ENCODE measurements around the gene ALPK1. TPM values are rescaled to one million over a fixed set of nuclear protein-coding genes. Genes with fewer than 3 reads are reported as not detected.

The ALPK1 gene
- polyA plus RNA-seq (2013, experiment 1 of 2): 3.2 TPM
- polyA plus RNA-seq (2013, experiment 2 of 2): 3.1 TPM

DNA sequence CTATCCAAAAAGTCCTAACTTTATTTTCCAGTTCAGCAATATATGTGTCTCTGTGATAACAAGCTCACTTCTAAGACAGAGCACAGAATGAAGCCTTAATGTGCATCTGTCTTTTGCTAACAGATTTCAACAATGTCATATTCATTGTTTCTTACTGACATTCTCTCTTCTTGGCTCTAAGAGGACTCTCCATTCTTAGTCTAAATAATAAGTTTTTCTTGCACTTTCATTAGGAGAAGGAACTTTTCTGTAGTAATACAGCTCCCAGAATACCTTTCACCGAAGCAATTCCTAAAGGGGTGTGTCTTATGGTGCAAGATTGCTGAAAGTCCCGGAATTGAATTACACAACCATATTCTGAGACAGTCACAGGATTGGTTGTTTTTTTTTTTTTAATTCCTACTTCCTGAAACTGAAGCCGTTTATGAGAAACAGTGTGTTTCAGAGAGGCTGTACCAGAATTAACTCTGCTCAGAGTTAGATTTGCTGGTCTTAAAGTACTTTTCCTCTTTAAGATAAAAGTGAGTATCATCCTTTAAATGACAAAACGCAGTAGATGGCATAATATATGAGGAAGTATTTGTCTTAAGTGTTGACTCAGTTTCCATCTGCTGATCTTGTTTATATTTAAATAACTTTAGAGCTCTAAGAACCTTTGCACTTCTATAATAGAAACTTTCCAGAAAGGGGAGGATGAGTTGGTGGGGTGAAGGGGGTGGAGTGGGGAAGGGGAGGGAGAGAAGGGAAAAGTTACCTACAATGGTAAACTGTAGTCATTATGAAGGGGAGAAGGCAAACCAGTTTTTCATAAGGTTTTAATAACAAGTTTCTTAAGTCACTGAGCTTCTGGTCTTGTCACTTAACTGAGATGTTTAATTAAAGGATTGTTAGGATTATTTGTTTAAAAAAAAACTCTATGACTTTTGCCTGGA is at the start of gene ALPK1:
TSS of gene ALPK1 (plus strand) at position 421 of the 932 bp plus-strand sequence.
- no peak within 1 kb of the TSS for H3K4ac ChIP-seq (ENCODE audit: low read depth in 1 of 2, low read length in 2 of 2)
- 26% methylated on average over 2 of the region's 4 CpGs for WGBS
- DNase-seq: peak; percentile 92

DNA sequence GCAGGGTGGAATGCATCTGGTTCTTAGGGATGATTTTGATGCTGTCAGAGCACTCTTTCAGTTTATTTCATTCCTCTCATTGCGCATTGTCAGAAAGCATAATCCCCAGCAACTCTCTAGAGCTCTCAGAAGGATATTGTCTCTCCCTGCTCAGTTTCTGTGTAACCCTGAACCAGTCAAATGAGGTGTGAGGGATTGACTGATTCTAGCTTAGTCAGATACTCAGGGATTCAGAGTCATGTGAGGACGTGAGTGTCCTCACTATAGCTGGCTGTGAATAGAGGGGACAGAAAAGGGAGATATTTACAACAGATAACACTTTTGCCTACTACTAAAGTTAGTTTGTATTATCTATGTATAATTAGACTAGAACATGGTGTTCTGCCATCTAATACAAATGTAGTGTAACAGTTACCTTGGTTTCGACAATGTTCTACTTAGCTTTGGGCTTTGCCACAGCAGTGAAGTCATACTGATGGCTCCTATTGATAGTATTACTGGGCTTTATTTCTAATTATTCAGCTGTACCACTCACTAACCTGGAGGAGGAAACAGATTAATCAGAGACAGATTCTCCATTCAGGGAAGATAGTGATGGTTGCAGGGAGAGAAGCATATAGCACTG is 46.0 kb upstream of the ALPK1 start:
- Histone ChIP-seq H3K4ac (ENCODE audit: low read depth in 1 of 2, low read length in 2 of 2) (no peak overlapping the region), H2BK120ac (ENCODE audit: low read depth, low read length) (no peak overlapping the region), H2BK15ac (ENCODE audit: low read depth, poor library complexity, severe bottlenecking) (no peak overlapping the region), H4K8ac (ENCODE audit: low read length) (no peak overlapping the region), H3K9ac (ENCODE audit: low read length) (peak overlapping the region; percentile 19), H3K27me3 (ENCODE audit: control insufficient read depth in 1 of 2, insufficient read depth in 1 of 2, low read length in 2 of 2) (no peaks in the 10 kb centered on the region), H2BK5ac (ENCODE audit: low read depth, low read length, poor library complexity, severe bottlenecking) (no peak overlapping the region), H3K9me3 (ENCODE audit: control insufficient read depth, low read length) (no peaks in the 10 kb centered on the region), H2BK12ac (ENCODE audit: low read length in 2 of 2) (no peak overlapping the region), H3K36me3 (ENCODE audit: control insufficient read depth in 1 of 2, insufficient read depth in 2 of 2, low read depth in 1 of 2, low read length in 2 of 2) (peaks cover 0 to 7% of the 10 kb centered on the region in 2 experiments), H3K18ac (ENCODE audit: low read depth in 1 of 2, low read length in 2 of 2) (no peak overlapping the region), H3K4me1 (ENCODE audit: control insufficient read depth, insufficient read depth, low read depth, low read length) (peaks cover 1% of the 10 kb centered on the region), H2AK5ac (ENCODE audit: low read length, severe bottlenecking) (no peak overlapping the region), H3K4me3 (ENCODE audit: insufficient read depth in 1 of 2, low read depth in 1 of 2, low read length in 2 of 2) (no peak overlapping the region), H3K79me1 (replicated peaks; ENCODE audit: low read length, poor library complexity, severe bottlenecking) (peaks cover 12% of the 10 kb centered on the region), H3K14ac (ENCODE audit: low read length in 2 of 2) (no peak overlapping the region), H3K4me2 (ENCODE audit: low read length, poor library complexity, severe bottlenecking) (no peak overlapping the region), H3K23ac (ENCODE audit: low read length in 2 of 2) (no peak overlapping the region), H4K91ac (ENCODE audit: low read length) (no peak overlapping the region), H3K27ac (ENCODE audit: low read length, poor library complexity, severe bottlenecking) (no peak overlapping the region), H2AFZ (ENCODE audit: low read depth, low read length) (no peak overlapping the region)
- no peak for DNase-seq
- no CpG with 5 or more reads among the region's 3 CpGs for WGBS

More for the DNA sequence above, at the start of gene ALPK1:
- Histone ChIP-seq H2AFZ (ENCODE audit: low read depth, low read length) (no peak within 1 kb of the TSS), H3K36me3 (ENCODE audit: control insufficient read depth in 1 of 2, insufficient read depth in 2 of 2, low read depth in 1 of 2, low read length in 2 of 2) (peaks cover 0 to 6% of the 10 kb centered on the region in 2 experiments), H4K91ac (ENCODE audit: low read length) (no peak within 1 kb of the TSS), H4K8ac (ENCODE audit: low read length) (no peak within 1 kb of the TSS), H3K23ac (ENCODE audit: low read length in 2 of 2) (no peak within 1 kb of the TSS), H2BK15ac (ENCODE audit: low read depth, poor library complexity, severe bottlenecking) (no peak within 1 kb of the TSS), H3K14ac (ENCODE audit: low read length in 2 of 2) (no peak within 1 kb of the TSS), H2AK5ac (ENCODE audit: low read length, severe bottlenecking) (no peak within 1 kb of the TSS), H3K4me1 (ENCODE audit: control insufficient read depth, insufficient read depth, low read depth, low read length) (no peaks in the 10 kb centered on the region), H3K4me3 (ENCODE audit: insufficient read depth in 1 of 2, low read depth in 1 of 2, low read length in 2 of 2) (peak within 1 kb of the TSS in 1 of 2 experiments; percentile 86), H3K18ac (ENCODE audit: low read depth in 1 of 2, low read length in 2 of 2) (no peak within 1 kb of the TSS), H3K27me3 (ENCODE audit: control insufficient read depth in 1 of 2, insufficient read depth in 1 of 2, low read length in 2 of 2) (no peaks in the 10 kb centered on the region), H3K9me3 (ENCODE audit: control insufficient read depth, low read length) (no peaks in the 10 kb centered on the region), H3K4me2 (ENCODE audit: low read length, poor library complexity, severe bottlenecking) (peak within 1 kb of the TSS; percentile 61), H2BK12ac (ENCODE audit: low read length in 2 of 2) (no peak within 1 kb of the TSS), H2BK120ac (ENCODE audit: low read depth, low read length) (no peak within 1 kb of the TSS), H3K79me1 (replicated peaks; ENCODE audit: low read length, poor library complexity, severe bottlenecking) (no peaks in the 10 kb centered on the region), H3K9ac (ENCODE audit: low read length) (peak within 1 kb of the TSS; percentile 92), H3K27ac (ENCODE audit: low read length, poor library complexity, severe bottlenecking) (peak within 1 kb of the TSS; percentile 26), H2BK5ac (ENCODE audit: low read depth, low read length, poor library complexity, severe bottlenecking) (no peak within 1 kb of the TSS)

DNA sequence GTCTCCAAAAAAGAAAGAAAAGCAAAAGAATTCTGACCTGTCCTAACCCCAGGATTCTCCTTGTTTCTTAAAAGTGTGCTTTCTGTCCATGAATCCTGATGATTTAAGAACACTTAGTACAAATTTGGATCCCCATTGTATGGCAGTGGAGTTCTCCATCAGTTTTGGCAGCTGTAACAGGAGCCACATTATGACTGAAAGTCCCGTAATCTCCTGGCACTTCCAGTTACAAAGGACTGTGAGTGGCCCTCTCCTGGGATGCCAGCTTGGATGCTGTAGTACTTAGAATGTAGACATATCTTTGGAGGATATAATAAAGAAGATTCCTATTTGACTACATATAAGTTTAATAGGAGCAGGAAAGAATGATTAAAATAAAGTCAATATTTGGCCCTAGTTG is 44.9 kb upstream of the ALPK1 start:
- Histone ChIP-seq H3K27ac (ENCODE audit: low read length, poor library complexity, severe bottlenecking) (no peak overlapping the region), H3K79me1 (replicated peaks; ENCODE audit: low read length, poor library complexity, severe bottlenecking) (peaks cover 10% of the 10 kb centered on the region), H2BK120ac (ENCODE audit: low read depth, low read length) (no peak overlapping the region), H2AK5ac (ENCODE audit: low read length, severe bottlenecking) (no peak overlapping the region), H4K8ac (ENCODE audit: low read length) (no peak overlapping the region), H3K4ac (ENCODE audit: low read depth in 1 of 2, low read length in 2 of 2) (no peak overlapping the region), H3K9me3 (ENCODE audit: control insufficient read depth, low read length) (no peaks in the 10 kb centered on the region), H3K27me3 (ENCODE audit: control insufficient read depth in 1 of 2, insufficient read depth in 1 of 2, low read length in 2 of 2) (no peaks in the 10 kb centered on the region), H2AFZ (ENCODE audit: low read depth, low read length) (no peak overlapping the region), H3K4me3 (ENCODE audit: insufficient read depth in 1 of 2, low read depth in 1 of 2, low read length in 2 of 2) (no peak overlapping the region), H3K9ac (ENCODE audit: low read length) (no peak overlapping the region), H3K4me2 (ENCODE audit: low read length, poor library complexity, severe bottlenecking) (no peak overlapping the region), H2BK12ac (ENCODE audit: low read length in 2 of 2) (no peak overlapping the region), H2BK15ac (ENCODE audit: low read depth, poor library complexity, severe bottlenecking) (no peak overlapping the region), H3K4me1 (ENCODE audit: control insufficient read depth, insufficient read depth, low read depth, low read length) (peaks cover 1% of the 10 kb centered on the region), H3K36me3 (ENCODE audit: control insufficient read depth in 1 of 2, insufficient read depth in 2 of 2, low read depth in 1 of 2, low read length in 2 of 2) (peaks cover 0 to 13% of the 10 kb centered on the region in 2 experiments), H3K23ac (ENCODE audit: low read length in 2 of 2) (no peak overlapping the region), H3K18ac (ENCODE audit: low read depth in 1 of 2, low read length in 2 of 2) (no peak overlapping the region), H2BK5ac (ENCODE audit: low read depth, low read length, poor library complexity, severe bottlenecking) (no peak overlapping the region), H4K91ac (ENCODE audit: low read length) (no peak overlapping the region), H3K14ac (ENCODE audit: low read length in 2 of 2) (no peak overlapping the region)
- 100% methylated on average over 1 of the region's 1 CpG for WGBS
- DNase-seq: no peak

DNA sequence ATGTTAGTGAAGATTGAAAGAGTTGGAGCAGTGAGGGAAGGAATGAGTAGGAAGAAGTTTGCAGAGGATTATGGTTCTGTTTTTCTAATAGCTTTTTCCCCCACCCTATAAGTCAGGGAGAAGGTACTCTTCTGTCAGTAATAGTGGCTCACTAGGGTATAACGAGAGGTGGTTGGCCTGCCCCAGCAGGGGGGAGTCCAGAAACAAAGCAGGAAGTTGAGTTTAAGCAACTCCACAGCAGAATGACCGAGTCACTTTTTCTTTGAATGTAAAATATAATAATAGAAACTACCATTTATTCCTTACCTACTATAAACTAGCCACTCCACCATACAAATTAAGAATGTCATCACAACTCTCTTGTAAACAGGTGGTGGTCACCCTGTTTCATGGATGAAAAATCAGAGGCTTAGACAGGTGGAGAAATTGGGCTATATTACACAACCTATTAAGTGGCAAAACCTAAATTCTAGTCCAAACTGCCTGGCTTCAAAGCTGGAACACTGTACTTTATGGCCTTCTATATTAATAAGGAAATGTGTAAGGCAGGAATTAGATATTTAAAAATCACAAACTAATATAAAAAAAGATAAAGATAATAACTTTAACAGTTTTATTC is 43.7 kb upstream of the ALPK1 start:
- Histone ChIP-seq H3K9ac (ENCODE audit: low read length) (no peak overlapping the region), H3K4me2 (ENCODE audit: low read length, poor library complexity, severe bottlenecking) (no peak overlapping the region), H2BK12ac (ENCODE audit: low read length in 2 of 2) (no peak overlapping the region), H3K14ac (ENCODE audit: low read length in 2 of 2) (no peak overlapping the region), H3K79me1 (replicated peaks; ENCODE audit: low read length, poor library complexity, severe bottlenecking) (peaks cover 10% of the 10 kb centered on the region), H3K4me1 (ENCODE audit: control insufficient read depth, insufficient read depth, low read depth, low read length) (peaks cover 1% of the 10 kb centered on the region), H4K91ac (ENCODE audit: low read length) (no peak overlapping the region), H2AK5ac (ENCODE audit: low read length, severe bottlenecking) (no peak overlapping the region), H4K8ac (ENCODE audit: low read length) (no peak overlapping the region), H3K23ac (ENCODE audit: low read length in 2 of 2) (no peak overlapping the region), H2BK15ac (ENCODE audit: low read depth, poor library complexity, severe bottlenecking) (no peak overlapping the region), H3K27ac (ENCODE audit: low read length, poor library complexity, severe bottlenecking) (no peak overlapping the region), H3K4me3 (ENCODE audit: insufficient read depth in 1 of 2, low read depth in 1 of 2, low read length in 2 of 2) (no peak overlapping the region), H3K18ac (ENCODE audit: low read depth in 1 of 2, low read length in 2 of 2) (no peak overlapping the region), H2BK5ac (ENCODE audit: low read depth, low read length, poor library complexity, severe bottlenecking) (no peak overlapping the region), H3K36me3 (ENCODE audit: control insufficient read depth in 1 of 2, insufficient read depth in 2 of 2, low read depth in 1 of 2, low read length in 2 of 2) (peaks cover 0 to 17% of the 10 kb centered on the region in 2 experiments), H3K27me3 (ENCODE audit: control insufficient read depth in 1 of 2, insufficient read depth in 1 of 2, low read length in 2 of 2) (no peaks in the 10 kb centered on the region), H2AFZ (ENCODE audit: low read depth, low read length) (no peak overlapping the region), H2BK120ac (ENCODE audit: low read depth, low read length) (no peak overlapping the region), H3K9me3 (ENCODE audit: control insufficient read depth, low read length) (no peaks in the 10 kb centered on the region), H3K4ac (ENCODE audit: low read depth in 1 of 2, low read length in 2 of 2) (no peak overlapping the region)
- 0% methylated on average over 1 of the region's 2 CpGs for WGBS
- DNase-seq: no peak
